GM12892 (cell line): Measurements from ENCODE around the gene VGF.

Experiments used
- POLR2A ChIP-seq: IDR thresholded peaks from 2 replicates; pipeline ENCODE4 v1.6.1; 2011; ENCODE audit warnings: low read depth, low read length, control low read depth
- POLR2AphosphoS5 ChIP-seq: IDR thresholded peaks from 2 replicates; pipeline ENCODE4 v1.6.1; 2011; ENCODE audit warnings: low read depth, low read length, control low read depth
- TAF1 ChIP-seq: IDR thresholded peaks from 2 replicates; pipeline ENCODE4 v1.6.1; 2011; ENCODE audit warnings: low read depth, mild to moderate bottlenecking, control low read depth, low read length, borderline replicate concordance

- TF ChIP-seq POLR2AphosphoS5: no peak
- no peak for TF ChIP-seq POLR2A
- no peak for TF ChIP-seq TAF1
Measured at GRCh38 chr7:101197991-101198390, 32.6 kb upstream of the VGF start.
